Measurements from ENCODE around the gene RAB6B.

GRCh38 chr3:133851931-133852330 lies 43.8 kb downstream of the RAB6B start:
- TF ChIP-seq, protein P1, sequence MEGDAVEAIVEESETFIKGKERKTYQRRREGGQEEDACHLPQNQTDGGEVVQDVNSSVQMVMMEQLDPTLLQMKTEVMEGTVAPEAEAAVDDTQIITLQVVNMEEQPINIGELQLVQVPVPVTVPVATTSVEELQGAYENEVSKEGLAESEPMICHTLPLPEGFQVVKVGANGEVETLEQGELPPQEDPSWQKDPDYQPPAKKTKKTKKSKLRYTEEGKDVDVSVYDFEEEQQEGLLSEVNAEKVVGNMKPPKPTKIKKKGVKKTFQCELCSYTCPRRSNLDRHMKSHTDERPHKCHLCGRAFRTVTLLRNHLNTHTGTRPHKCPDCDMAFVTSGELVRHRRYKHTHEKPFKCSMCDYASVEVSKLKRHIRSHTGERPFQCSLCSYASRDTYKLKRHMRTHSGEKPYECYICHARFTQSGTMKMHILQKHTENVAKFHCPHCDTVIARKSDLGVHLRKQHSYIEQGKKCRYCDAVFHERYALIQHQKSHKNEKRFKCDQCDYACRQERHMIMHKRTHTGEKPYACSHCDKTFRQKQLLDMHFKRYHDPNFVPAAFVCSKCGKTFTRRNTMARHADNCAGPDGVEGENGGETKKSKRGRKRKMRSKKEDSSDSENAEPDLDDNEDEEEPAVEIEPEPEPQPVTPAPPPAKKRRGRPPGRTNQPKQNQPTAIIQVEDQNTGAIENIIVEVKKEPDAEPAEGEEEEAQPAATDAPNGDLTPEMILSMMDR (IDR thresholded peaks at IDR 0.05; ENCODE audit: low read depth, low read length) = no peak
- TF ChIP-seq, protein P2, sequence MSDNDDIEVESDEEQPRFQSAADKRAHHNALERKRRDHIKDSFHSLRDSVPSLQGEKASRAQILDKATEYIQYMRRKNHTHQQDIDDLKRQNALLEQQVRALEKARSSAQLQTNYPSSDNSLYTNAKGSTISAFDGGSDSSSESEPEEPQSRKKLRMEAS (IDR thresholded peaks at IDR 0.05; ENCODE audit: low read depth, low read length) = no peak
- no peak for TF ChIP-seq POLR2A (IDR thresholded peaks at IDR 0.05; ENCODE audit: extremely low read depth, insufficient read length)

Measured in NB4 (cell line).